ENCODE measurements around the gene CRYBA4.

The CRYBA4 gene

GRCh38 chr22:26631282-26631681 is 9.5 kb downstream of the CRYBA4 start:
- DNase-seq: no peak

- DNase-seq: no peak
These were observed 10.8 kb downstream of the CRYBA4 start for GRCh38 chr22:26632422-26633155.

GRCh38 chr22:26634189-26634588 is 12.4 kb downstream of the CRYBA4 start:
- DNase-seq: no peak

- no peak for DNase-seq
These were observed 13.4 kb downstream of the CRYBA4 start for GRCh38 chr22:26635117-26635516.

GRCh38 chr22:26636296-26636695 is 14.5 kb downstream of the CRYBA4 start:
- DNase-seq: no peak

GRCh38 chr22:26642465-26643417 is 21.0 kb downstream of the CRYBA4 start:
- no peak for DNase-seq

GRCh38 chr22:26643418-26644100 is 21.8 kb downstream of the CRYBA4 start:
- no peak for DNase-seq

- no peak for DNase-seq
These were observed 24.4 kb downstream of the CRYBA4 start for GRCh38 chr22:26646158-26646557.

GRCh38 chr22:26648011-26648497 is 26.3 kb downstream of the CRYBA4 start:
- no peak for DNase-seq

GRCh38 chr22:26648528-26649388 is 27.0 kb downstream of the CRYBA4 start:
- DNase-seq: no peak

GRCh38 chr22:26650722-26651421 is 29.1 kb downstream of the CRYBA4 start:
- DNase-seq: no peak

- no peak for DNase-seq
These were observed 30.1 kb downstream of the CRYBA4 start for GRCh38 chr22:26651815-26652214.

GRCh38 chr22:26656891-26657851 is 35.4 kb downstream of the CRYBA4 start, which contains the start of gene MIAT:
MIAT (plus strand) TSS chr22:26657588.
- DNase-seq: no peak

- no peak for DNase-seq
These were observed 36.4 kb downstream of the CRYBA4 start for GRCh38 chr22:26658161-26658560.

- DNase-seq: no peak
These were observed 37.1 kb downstream of the CRYBA4 start for GRCh38 chr22:26658671-26659478.

- no peak for DNase-seq
These were observed 38.6 kb downstream of the CRYBA4 start for GRCh38 chr22:26660356-26660755.

- no peak for DNase-seq
These were observed 39.3 kb downstream of the CRYBA4 start for GRCh38 chr22:26660961-26661578.

GRCh38 chr22:26662160-26662559 is 40.4 kb downstream of the CRYBA4 start:
- no peak for DNase-seq
